Ishikawa (cell line): Measurements from ENCODE around the gene ARRB1.

Source experiments
- EGR1 ChIP-seq: IDR thresholded peaks from 2 replicates; pipeline ENCODE4 v1.6.1; 2012
- REST ChIP-seq: IDR thresholded peaks from 2 replicates; pipeline ENCODE4 v1.6.1; 2012; ENCODE audit warnings: low read depth, mild to moderate bottlenecking
- YY1 ChIP-seq: IDR thresholded peaks from 2 replicates; pipeline ENCODE4 v1.6.1; 2012; ENCODE audit warnings: low read depth
- TF ChIP-seq, protein P1 (sequence below): IDR thresholded peaks from 2 replicates; pipeline ENCODE4 v1.6.1; 2012

DNA sequence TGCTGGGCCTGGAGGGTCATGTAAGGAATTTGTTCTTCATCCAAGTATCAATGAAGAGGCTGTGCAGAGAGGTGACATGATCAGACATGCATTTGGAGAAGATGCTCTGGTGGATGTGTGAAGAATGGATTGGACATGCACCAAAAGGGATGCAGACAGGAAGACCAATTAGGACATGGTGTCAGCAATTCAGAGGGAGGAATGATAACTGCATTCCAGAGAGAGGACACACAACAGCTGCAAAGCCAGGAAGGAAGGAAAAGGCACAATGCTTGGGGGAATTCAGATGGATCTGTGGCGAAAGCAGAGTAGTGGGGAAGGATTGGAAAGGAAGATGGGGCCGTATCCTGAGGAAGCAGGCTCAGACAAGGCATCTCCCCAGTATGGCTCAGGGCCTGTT is 5.2 kb upstream of the ARRB1 start:
- TF ChIP-seq REST (no peak), EGR1 (no peak), YY1 (no peak)
- TF ChIP-seq, protein P1, sequence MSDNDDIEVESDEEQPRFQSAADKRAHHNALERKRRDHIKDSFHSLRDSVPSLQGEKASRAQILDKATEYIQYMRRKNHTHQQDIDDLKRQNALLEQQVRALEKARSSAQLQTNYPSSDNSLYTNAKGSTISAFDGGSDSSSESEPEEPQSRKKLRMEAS = no peak
